AG20443 (cell line): ENCODE measurements around the gene AFF4.

Experiments used
- DNase-seq: peaks from one replicate; pipeline ENCODE4 v3.0.0; 2012; ENCODE audit warnings: low spot score, mixed read lengths

Gene AFF4

DNA sequence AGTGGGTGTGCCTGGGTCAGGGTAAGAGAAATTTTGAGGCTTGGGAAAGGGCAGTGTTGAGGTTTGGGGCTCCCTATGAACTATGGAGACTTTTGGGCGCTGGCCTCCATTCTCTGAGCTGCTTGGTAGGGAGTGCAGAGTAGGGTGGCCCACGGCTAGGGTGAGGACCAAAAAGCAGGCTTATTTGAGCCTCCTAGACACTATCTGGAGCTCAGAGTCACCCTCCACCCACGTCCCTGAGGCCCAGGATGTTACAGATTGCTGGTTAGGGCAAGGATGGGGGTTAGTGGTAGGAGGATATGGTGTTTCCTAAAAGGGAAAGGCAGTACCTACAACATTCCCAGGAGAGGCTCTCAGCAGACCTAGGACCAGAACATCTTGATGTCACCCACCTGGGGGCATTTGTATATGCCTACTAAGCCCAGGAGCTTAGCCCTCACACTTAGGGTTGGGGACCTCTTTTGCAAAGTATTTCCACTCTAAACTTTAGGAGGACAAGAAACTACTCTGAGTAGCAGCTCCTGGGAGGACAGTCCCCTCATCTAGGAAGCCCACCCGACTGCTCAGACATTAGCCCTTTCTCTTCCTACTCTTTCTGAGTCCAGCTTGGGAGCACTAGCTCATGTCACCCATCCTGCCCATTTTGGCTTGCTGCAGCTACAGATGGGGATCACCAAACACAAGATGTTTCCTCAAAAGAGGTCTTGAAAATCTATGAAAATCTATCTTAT, 135.3 kb downstream of the AFF4 start:
- no peak for DNase-seq

DNA sequence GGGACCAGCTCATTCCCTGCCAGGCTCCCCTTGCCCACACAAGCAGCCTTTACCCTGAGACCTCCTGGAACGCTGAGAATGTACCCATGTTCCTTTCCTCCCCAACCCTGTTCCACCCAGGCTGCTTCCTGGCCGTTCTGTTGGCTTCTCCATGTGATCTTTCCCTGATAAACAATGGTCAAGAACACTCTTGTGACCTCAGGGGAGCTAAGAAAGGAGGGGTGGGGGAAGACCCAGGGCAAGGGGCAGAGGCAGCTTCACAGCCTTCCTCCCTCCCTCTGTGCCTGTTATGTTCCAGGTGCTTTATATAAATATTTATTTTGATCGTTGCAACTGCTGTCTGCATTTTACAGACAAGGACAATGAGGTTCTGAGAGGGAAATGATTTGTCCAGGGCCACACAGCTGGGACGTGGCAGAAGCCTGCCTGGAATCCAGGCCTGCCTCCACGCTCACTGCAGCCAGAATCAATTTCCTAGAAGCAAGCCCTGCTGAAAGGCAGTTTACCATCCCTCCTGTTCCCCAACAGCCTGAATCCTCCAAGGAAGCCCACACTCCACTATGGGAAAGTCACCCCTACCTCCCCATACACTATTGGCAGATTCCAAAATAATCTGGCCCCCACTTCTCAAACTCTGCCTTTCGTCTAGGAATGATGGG, 136.9 kb downstream of the AFF4 start:
- DNase-seq: no peak

- no peak for DNase-seq
These were observed 137.5 kb downstream of the AFF4 start for GRCh38 chr5:132825834-132826391.
